Measurements from ENCODE around the gene SETD9. TPM values are rescaled to one million over a fixed set of nuclear protein-coding genes. Genes with fewer than 3 reads are reported as not detected.

The SETD9 gene
- total and polyA plus RNA-seq, 4 donors: 3.1 to 10.1 (median 6.1) TPM

GRCh38 chr5:56881571-56881970, 27.8 kb upstream of the SETD9 start:
- Histone ChIP-seq H3K27me3 (ENCODE audit: control insufficient read depth in 4 of 4, insufficient read depth in 4 of 4, low read length in 3 of 4) (no peaks in the 10 kb centered on the region), H3K36me3 (ENCODE audit: control insufficient read depth in 4 of 4, insufficient read depth in 3 of 4, low read depth in 1 of 4, low read length in 3 of 4) (peaks cover 10 to 68% (median 46%) of the 10 kb centered on the region in 4 donors), H3K27ac (ENCODE audit: low read depth in 1 of 2, low read length in 2 of 2) (no peak overlapping the region), H3K4me3 (ENCODE audit: low read depth in 1 of 3, low read length in 3 of 3) (no peak overlapping the region), H3K9me3 (ENCODE audit: control insufficient read depth in 4 of 4, low read length in 3 of 4) (no peaks in the 10 kb centered on the region), H3K9ac (ENCODE audit: low read depth in 1 of 2, low read length in 2 of 2) (no peak overlapping the region), H3K4me1 (ENCODE audit: control insufficient read depth in 4 of 4, insufficient read depth in 4 of 4, low read length in 3 of 4) (no peaks in the 10 kb centered on the region)
- no peak for TF ChIP-seq JUND (IDR thresholded peaks at IDR 0.05)
- no peak for DNase-seq (ENCODE audit: low spot score)
- WGBS: 98% methylated on average over 5 of the region's 5 CpGs

- DNase-seq (ENCODE audit: low spot score): no peak
- H3K36me3 ChIP-seq (ENCODE audit: control insufficient read depth in 4 of 4, insufficient read depth in 3 of 4, low read depth in 1 of 4, low read length in 3 of 4): peaks cover 2 to 28% (median 19%) of the 10 kb centered on the region in 4 donors
- no peaks in the 10 kb centered on the region for H3K4me1 ChIP-seq (ENCODE audit: control insufficient read depth in 4 of 4, insufficient read depth in 4 of 4, low read length in 3 of 4)
- TF ChIP-seq SP1 (IDR thresholded peaks at IDR 0.05) (no peak), RAD21 (IDR thresholded peaks at IDR 0.05) (no peak), FOXA2 (IDR thresholded peaks at IDR 0.05) (no peak), CTCF (IDR thresholded peaks at IDR 0.05; ENCODE audit: low read depth, low read length, missing input control) (no peak), GABPA (IDR thresholded peaks at IDR 0.05 in 1 of 2, conservative IDR thresholded peaks at IDR 0.05 in 1 of 2) (no peak), FOXA1 (IDR thresholded peaks at IDR 0.05) (no peak), YY1 (IDR thresholded peaks at IDR 0.05) (no peak), NR2F2 (IDR thresholded peaks at IDR 0.05) (no peak), HNF4A (conservative IDR thresholded peaks at IDR 0.05) (no peak), ZBTB33 (IDR thresholded peaks at IDR 0.05) (no peak), EGR1 (IDR thresholded peaks at IDR 0.05; ENCODE audit: low read depth in 2 of 2) (no peak), JUND (IDR thresholded peaks at IDR 0.05) (no peak), RXRA (IDR thresholded peaks at IDR 0.05) (no peak), MAX (IDR thresholded peaks at IDR 0.05) (no peak), TAF1 (conservative IDR thresholded peaks at IDR 0.05) (no peak), REST (IDR thresholded peaks at IDR 0.05) (no peak), HNF4G (IDR thresholded peaks at IDR 0.05) (no peak)
- no peaks in the 10 kb centered on the region for H3K27me3 ChIP-seq (ENCODE audit: control insufficient read depth in 4 of 4, insufficient read depth in 4 of 4, low read length in 3 of 4)
- no peak overlapping the region for H3K9ac ChIP-seq (ENCODE audit: low read depth in 1 of 2, low read length in 2 of 2)
- H3K9me3 ChIP-seq (ENCODE audit: control insufficient read depth in 4 of 4, low read length in 3 of 4): no peaks in the 10 kb centered on the region
- no peak overlapping the region for H3K4me3 ChIP-seq (ENCODE audit: low read depth in 1 of 3, low read length in 3 of 3)
- H3K27ac ChIP-seq (ENCODE audit: low read depth in 1 of 2, low read length in 2 of 2): no peak overlapping the region
- WGBS: 94% methylated on average over 5 of the region's 5 CpGs
Measured at GRCh38 chr5:56893251-56893951, 16.0 kb upstream of the SETD9 start.

All from liver (tissue), 9 donors.